ENCODE data around the gene KIF25. TPM values are rescaled to one million over a fixed set of nuclear protein-coding genes. Genes with fewer than 3 reads are reported as not detected.

KIF25 gene
- polyA plus RNA-seq, 1 donor from 2014 or later = not detected

DNA sequence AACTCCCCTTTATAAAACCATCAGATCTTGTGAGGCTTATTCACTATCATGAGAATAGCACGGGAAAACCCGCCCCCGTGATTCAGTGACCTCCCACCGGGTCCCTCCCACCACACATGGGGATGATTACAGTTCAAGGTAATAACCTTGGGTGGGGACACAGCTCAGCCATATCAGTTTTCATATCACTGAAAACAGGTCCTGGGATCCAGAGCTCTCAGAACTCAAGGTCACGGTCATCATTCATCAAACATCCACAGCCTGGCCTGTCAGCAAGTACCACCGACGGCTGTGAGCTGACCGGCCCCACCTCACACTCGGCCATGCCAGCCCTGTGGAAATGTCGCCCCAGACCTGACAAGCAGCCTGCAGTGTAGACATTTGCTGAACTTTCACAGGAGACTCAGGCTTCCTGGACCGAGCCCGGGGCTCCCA lies 95.6 kb downstream of the KIF25 start:
- H3K9me2 ChIP-seq (ENCODE audit: insufficient read depth, low read length) = no peaks in the 10 kb centered on the region
- no peak overlapping the region for H2AFZ ChIP-seq (ENCODE audit: low read depth, low read length)
- H3K9me3 ChIP-seq (ENCODE audit: low read length) = no peaks in the 10 kb centered on the region
- no peak overlapping the region for H3K4me3 ChIP-seq (ENCODE audit: low read length)
- H3K4me2 ChIP-seq (ENCODE audit: low read length) = no peak overlapping the region
- no peaks in the 10 kb centered on the region for H3K27me3 ChIP-seq (ENCODE audit: insufficient read depth, low read depth, low read length)
- H3K27ac ChIP-seq (ENCODE audit: low read length) = no peak overlapping the region
- H3K36me3 ChIP-seq (ENCODE audit: insufficient read depth, low read length) = no peaks in the 10 kb centered on the region
- no peaks in the 10 kb centered on the region for H3F3A ChIP-seq (ENCODE audit: insufficient read depth, low read length, poor library complexity, severe bottlenecking)
- H3K9ac ChIP-seq (ENCODE audit: low read length) = no peak overlapping the region
- H3K79me2 ChIP-seq (replicated peaks; ENCODE audit: insufficient read depth, low read length) = no peaks in the 10 kb centered on the region
- H4K20me1 ChIP-seq (ENCODE audit: insufficient read depth) = no peaks in the 10 kb centered on the region
- TF ChIP-seq, protein P1, sequence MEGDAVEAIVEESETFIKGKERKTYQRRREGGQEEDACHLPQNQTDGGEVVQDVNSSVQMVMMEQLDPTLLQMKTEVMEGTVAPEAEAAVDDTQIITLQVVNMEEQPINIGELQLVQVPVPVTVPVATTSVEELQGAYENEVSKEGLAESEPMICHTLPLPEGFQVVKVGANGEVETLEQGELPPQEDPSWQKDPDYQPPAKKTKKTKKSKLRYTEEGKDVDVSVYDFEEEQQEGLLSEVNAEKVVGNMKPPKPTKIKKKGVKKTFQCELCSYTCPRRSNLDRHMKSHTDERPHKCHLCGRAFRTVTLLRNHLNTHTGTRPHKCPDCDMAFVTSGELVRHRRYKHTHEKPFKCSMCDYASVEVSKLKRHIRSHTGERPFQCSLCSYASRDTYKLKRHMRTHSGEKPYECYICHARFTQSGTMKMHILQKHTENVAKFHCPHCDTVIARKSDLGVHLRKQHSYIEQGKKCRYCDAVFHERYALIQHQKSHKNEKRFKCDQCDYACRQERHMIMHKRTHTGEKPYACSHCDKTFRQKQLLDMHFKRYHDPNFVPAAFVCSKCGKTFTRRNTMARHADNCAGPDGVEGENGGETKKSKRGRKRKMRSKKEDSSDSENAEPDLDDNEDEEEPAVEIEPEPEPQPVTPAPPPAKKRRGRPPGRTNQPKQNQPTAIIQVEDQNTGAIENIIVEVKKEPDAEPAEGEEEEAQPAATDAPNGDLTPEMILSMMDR (IDR thresholded peaks at IDR 0.05; ENCODE audit: poor library complexity, severe bottlenecking) = no peak
- TF ChIP-seq EZH2 (IDR thresholded peaks at IDR 0.05; ENCODE audit: borderline replicate concordance, insufficient read depth, low read length, poor library complexity, severe bottlenecking) (no peak), EP300 (conservative IDR thresholded peaks at IDR 0.05; ENCODE audit: poor library complexity, severe bottlenecking) (no peak), MXI1 (conservative IDR thresholded peaks at IDR 0.05; ENCODE audit: poor library complexity, severe bottlenecking) (no peak), SMC3 (conservative IDR thresholded peaks at IDR 0.05; ENCODE audit: poor library complexity) (no peak), TAF1 (IDR thresholded peaks at IDR 0.05; ENCODE audit: low read depth) (no peak), RAD21 (conservative IDR thresholded peaks at IDR 0.05) (no peak), POLR2AphosphoS5 (IDR thresholded peaks at IDR 0.05) (no peak), REST (IDR thresholded peaks at IDR 0.05; ENCODE audit: borderline replicate concordance) (no peak)

DNA sequence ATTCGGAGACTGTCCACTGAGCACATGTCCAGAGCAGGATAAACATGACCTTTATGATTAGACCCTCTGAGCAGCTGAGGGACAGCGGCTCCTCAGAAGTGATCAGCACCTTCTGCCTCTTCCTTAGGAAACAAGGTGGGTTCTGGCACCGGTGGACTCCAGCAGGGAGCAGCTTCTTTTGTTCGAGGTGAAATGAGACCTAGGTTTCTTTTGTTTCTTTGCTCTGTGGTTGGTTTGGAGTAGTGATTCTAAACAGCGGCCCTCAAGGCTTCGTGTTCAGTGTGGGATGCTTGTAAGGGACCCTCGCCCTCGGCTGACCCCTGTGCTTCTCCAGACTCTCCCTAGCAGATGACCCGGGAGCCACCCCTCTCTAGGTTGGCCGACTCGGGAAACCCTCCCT lies 96.2 kb downstream of the KIF25 start:
- H3K9ac ChIP-seq (ENCODE audit: low read length) = no peak overlapping the region
- H3K27ac ChIP-seq (ENCODE audit: low read length) = no peak overlapping the region
- no peaks in the 10 kb centered on the region for H3K9me2 ChIP-seq (ENCODE audit: insufficient read depth, low read length)
- TF ChIP-seq REST (IDR thresholded peaks at IDR 0.05; ENCODE audit: borderline replicate concordance) = no peak
- TF ChIP-seq SMC3 (conservative IDR thresholded peaks at IDR 0.05; ENCODE audit: poor library complexity) = no peak
- TF ChIP-seq EZH2 (IDR thresholded peaks at IDR 0.05; ENCODE audit: borderline replicate concordance, insufficient read depth, low read length, poor library complexity, severe bottlenecking) = no peak
- no peak for TF ChIP-seq MXI1 (conservative IDR thresholded peaks at IDR 0.05; ENCODE audit: poor library complexity, severe bottlenecking)
- no peak for TF ChIP-seq EP300 (conservative IDR thresholded peaks at IDR 0.05; ENCODE audit: poor library complexity, severe bottlenecking)
- TF ChIP-seq POLR2AphosphoS5 (IDR thresholded peaks at IDR 0.05) = no peak
- TF ChIP-seq, protein P1 (IDR thresholded peaks at IDR 0.05; ENCODE audit: poor library complexity, severe bottlenecking) = no peak
- no peak for TF ChIP-seq RAD21 (conservative IDR thresholded peaks at IDR 0.05)
- TF ChIP-seq TAF1 (IDR thresholded peaks at IDR 0.05; ENCODE audit: low read depth) = no peak
- H3K27me3 ChIP-seq (ENCODE audit: insufficient read depth, low read depth, low read length) = no peaks in the 10 kb centered on the region
- no peak overlapping the region for H3K4me3 ChIP-seq (ENCODE audit: low read length)
- no peaks in the 10 kb centered on the region for H3K36me3 ChIP-seq (ENCODE audit: insufficient read depth, low read length)
- H3K79me2 ChIP-seq (replicated peaks; ENCODE audit: insufficient read depth, low read length) = no peaks in the 10 kb centered on the region
- H3F3A ChIP-seq (ENCODE audit: insufficient read depth, low read length, poor library complexity, severe bottlenecking) = no peaks in the 10 kb centered on the region
- H4K20me1 ChIP-seq (ENCODE audit: insufficient read depth) = no peaks in the 10 kb centered on the region
- no peaks in the 10 kb centered on the region for H3K9me3 ChIP-seq (ENCODE audit: low read length)
- no peak overlapping the region for H2AFZ ChIP-seq (ENCODE audit: low read depth, low read length)
- no peak overlapping the region for H3K4me2 ChIP-seq (ENCODE audit: low read length)
